Esophagus (tissue), 2 donors: ENCODE results near the gene OR2AE1. TPM values are rescaled to one million over a fixed set of nuclear protein-coding genes. Genes with fewer than 3 reads are reported as not detected.

Experiments used
- H3K27ac ChIP-seq, 2 donors: one replicate each; pipeline ENCODE4 v1.5.1; 2013; ENCODE audit warnings: low read depth in 2 of 2, mild to moderate bottlenecking in 2 of 2, inconsistent platforms in 1 of 2, low read length in 1 of 2, moderate library complexity in 1 of 2
- H3K27me3 ChIP-seq, 2 donors: one replicate each; pipeline ENCODE4 v1.6.1; 2013; ENCODE audit warnings: low read length in 2 of 2, control low read depth in 1 of 2, mild to moderate bottlenecking in 1 of 2; ENCODE audit not compliant: insufficient read depth in 2 of 2, control insufficient read depth in 1 of 2
- H3K36me3 ChIP-seq, 2 donors: one replicate each; pipeline ENCODE4 v1.6.1; 2013; ENCODE audit warnings: low read length in 1 of 2; ENCODE audit not compliant: control insufficient read depth in 2 of 2, insufficient read depth in 2 of 2
- H3K4me1 ChIP-seq, 2 donors: one replicate each; pipeline ENCODE4 v1.6.1; 2013; ENCODE audit warnings: low read length in 1 of 2; ENCODE audit not compliant: control insufficient read depth in 2 of 2, insufficient read depth in 2 of 2
- H3K4me3 ChIP-seq, 2 donors: one replicate each; pipeline ENCODE4 v1.5.1; 2013; ENCODE audit warnings: low read length in 2 of 2, mild to moderate bottlenecking in 2 of 2, low read depth in 1 of 2, moderate library complexity in 1 of 2
- H3K9me3 ChIP-seq, 2 donors: one replicate each; pipeline ENCODE4 v1.6.1; 2013; ENCODE audit warnings: mild to moderate bottlenecking in 2 of 2, low read depth in 1 of 2, low read length in 1 of 2, moderate library complexity in 1 of 2; ENCODE audit not compliant: control insufficient read depth in 2 of 2, insufficient read depth in 1 of 2
- WGBS, 2 donors: extraction: QIAGEN DNeasy Blood & Tissue Kit; methylation state at CpG; one replicate each; pipeline ENCODE4 v1.1.7; 2013; 5-methylcytosine and 5-hydroxymethylcytosine counted together
- polyA plus RNA-seq, 2 donors: library from polyadenylated mRNA; stranded (reverse); fragments of 200-250 nt; gene quantifications; one replicate each; pipeline ENCODE4 v1.2.3, GENCODE V29; 2013
- donor health status: healthy with polysubstance abuse.
- donor health status: Bipolar disorder and iron deficiency.

The OR2AE1 gene, protein sequence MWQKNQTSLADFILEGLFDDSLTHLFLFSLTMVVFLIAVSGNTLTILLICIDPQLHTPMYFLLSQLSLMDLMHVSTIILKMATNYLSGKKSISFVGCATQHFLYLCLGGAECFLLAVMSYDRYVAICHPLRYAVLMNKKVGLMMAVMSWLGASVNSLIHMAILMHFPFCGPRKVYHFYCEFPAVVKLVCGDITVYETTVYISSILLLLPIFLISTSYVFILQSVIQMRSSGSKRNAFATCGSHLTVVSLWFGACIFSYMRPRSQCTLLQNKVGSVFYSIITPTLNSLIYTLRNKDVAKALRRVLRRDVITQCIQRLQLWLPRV
- polyA plus RNA-seq: not detected

DNA sequence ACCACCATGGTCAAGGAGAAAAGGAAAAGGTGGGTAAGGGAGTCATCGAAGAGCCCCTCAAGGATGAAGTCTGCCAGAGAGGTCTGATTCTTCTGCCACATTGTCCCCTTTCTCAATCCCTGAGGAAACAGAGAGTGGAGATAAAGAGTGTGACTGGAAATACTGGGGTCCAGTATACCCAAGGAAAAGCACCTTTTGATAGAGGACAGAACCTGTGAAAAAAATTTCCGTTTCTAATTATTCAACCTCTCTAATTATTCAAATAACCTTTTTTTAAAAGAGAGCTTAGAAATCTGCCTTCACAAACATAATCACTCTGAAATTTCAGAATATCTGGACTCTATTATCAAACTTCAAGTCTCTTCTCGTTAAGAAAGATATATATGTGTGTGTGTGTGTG, at the start of gene OR2AE1:
TSS of gene OR2AE1 (minus strand) at position 101 of the 400 bp plus-strand sequence. CDS start at position 101, 0 bp downstream.
- Histone ChIP-seq H3K4me3 (no peak within 1 kb of the TSS), H3K4me1 (no peaks in the 10 kb centered on the region), H3K27ac (no peak within 1 kb of the TSS), H3K27me3 (no peaks in the 10 kb centered on the region), H3K36me3 (peaks cover 0 to 2% of the 10 kb centered on the region in 2 donors), H3K9me3 (no peaks in the 10 kb centered on the region)
- 83 to 87% methylated on average over 3 of the region's 3 CpGs for WGBS, 2 donors

GRCh38 chr7:99926321-99926720, 49.5 kb upstream of the OR2AE1 start:
- Histone ChIP-seq H3K27ac (no peak overlapping the region), H3K27me3 (no peaks in the 10 kb centered on the region), H3K4me3 (no peak overlapping the region), H3K4me1 (peaks cover 0 to 7% of the 10 kb centered on the region in 2 donors), H3K36me3 (no peaks in the 10 kb centered on the region), H3K9me3 (no peaks in the 10 kb centered on the region)

DNA sequence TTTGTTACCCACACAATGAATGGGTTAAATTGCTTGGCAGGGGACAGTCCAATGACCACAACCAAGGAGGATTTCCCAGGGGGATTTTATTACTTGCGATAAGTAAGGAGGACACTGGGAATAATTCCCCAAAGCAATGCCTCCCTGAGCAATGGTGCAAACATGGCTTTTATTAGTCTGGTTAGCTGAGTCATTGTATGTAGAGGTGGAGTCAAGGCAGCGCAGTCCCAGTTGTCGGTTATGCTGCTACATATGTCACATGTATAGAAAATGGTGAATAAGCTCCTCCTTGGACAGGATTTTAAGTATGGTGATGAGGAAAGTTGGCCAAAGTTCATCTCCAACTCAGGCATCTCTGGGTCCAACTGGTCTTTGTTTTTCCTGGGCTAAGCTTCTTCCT, 46.4 kb upstream of the OR2AE1 start:
- WGBS, 2 donors: 90 to 97% methylated on average over 3 of the region's 3 CpGs
- no peaks in the 10 kb centered on the region for H3K4me1 ChIP-seq

DNA sequence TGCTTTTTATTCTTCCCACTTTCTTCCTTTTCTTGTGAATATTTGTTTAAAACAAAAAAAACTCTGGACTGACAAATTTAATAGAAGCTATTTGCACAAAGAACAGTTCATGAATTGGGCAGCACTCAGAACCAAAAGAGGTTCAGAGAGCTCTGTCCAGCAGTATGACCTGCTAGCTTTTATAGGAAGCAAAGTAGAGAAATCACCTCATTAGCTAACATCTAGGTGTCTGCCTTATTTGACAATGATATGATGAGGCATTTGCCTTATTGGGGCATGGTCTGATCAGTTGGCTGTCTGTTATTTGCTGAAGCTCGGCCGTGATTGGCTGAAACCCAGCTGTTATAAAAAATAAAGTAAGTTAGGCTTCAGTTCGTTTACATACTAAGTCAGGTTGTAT, 43.3 kb upstream of the OR2AE1 start:
- no peaks in the 10 kb centered on the region for H3K36me3 ChIP-seq
- H3K4me3 ChIP-seq: peak overlapping the region in 1 of 2 donors; percentile 78
- no peak overlapping the region for H3K27ac ChIP-seq
- H3K27me3 ChIP-seq: no peaks in the 10 kb centered on the region
- H3K9me3 ChIP-seq: no peaks in the 10 kb centered on the region
- H3K4me1 ChIP-seq: no peaks in the 10 kb centered on the region
- WGBS, 2 donors: 57 to 74% methylated on average over 3 of the region's 3 CpGs

More for the DNA sequence above, 46.4 kb upstream of the OR2AE1 start:
- no peaks in the 10 kb centered on the region for H3K36me3 ChIP-seq
- H3K4me3 ChIP-seq: no peak overlapping the region
- H3K27ac ChIP-seq: no peak overlapping the region
- no peaks in the 10 kb centered on the region for H3K27me3 ChIP-seq
- no peaks in the 10 kb centered on the region for H3K9me3 ChIP-seq

DNA sequence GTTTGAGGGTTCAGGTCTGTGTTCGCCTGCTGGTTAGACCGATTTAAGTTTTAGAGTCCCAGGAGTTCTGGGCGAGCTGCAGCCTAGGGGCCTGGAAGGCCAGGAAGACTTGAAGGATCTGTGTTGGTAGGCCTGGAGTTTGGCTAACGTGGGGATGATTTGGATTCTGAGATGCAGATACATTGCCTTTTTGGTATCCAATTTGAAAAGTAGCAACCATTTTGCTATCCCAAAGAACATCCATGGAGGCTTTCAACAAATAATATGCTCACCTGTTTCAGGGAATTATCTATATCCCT, 42.9 kb upstream of the OR2AE1 start:
- no peaks in the 10 kb centered on the region for H3K9me3 ChIP-seq
- H3K27ac ChIP-seq: peak overlapping the region; percentile 92 to 94
- H3K27me3 ChIP-seq: no peaks in the 10 kb centered on the region
- H3K4me1 ChIP-seq: no peaks in the 10 kb centered on the region
- H3K36me3 ChIP-seq: no peaks in the 10 kb centered on the region
- H3K4me3 ChIP-seq: peak overlapping the region; percentile 78 to 92
- 28 to 36% methylated on average over 4 of the region's 4 CpGs for WGBS, 2 donors

- Histone ChIP-seq H3K27me3 (no peaks in the 10 kb centered on the region), H3K9me3 (no peaks in the 10 kb centered on the region), H3K4me3 (peak within 1 kb of the TSS; percentile 78 to 92), H3K36me3 (no peaks in the 10 kb centered on the region), H3K27ac (peak within 1 kb of the TSS; percentile 92 to 94), H3K4me1 (no peaks in the 10 kb centered on the region)
- 1 to 2% methylated on average over 81 of the region's 81 CpGs for WGBS, 2 donors
Measured at GRCh38 chr7:99918959-99919813, 42.4 kb upstream of the OR2AE1 start, which contains the start of gene TRIM4. Gene TRIM4, minus strand, starts transcription at chr7:99919530. Its CDS starts 129 bp downstream, at chr7:99919401.

DNA sequence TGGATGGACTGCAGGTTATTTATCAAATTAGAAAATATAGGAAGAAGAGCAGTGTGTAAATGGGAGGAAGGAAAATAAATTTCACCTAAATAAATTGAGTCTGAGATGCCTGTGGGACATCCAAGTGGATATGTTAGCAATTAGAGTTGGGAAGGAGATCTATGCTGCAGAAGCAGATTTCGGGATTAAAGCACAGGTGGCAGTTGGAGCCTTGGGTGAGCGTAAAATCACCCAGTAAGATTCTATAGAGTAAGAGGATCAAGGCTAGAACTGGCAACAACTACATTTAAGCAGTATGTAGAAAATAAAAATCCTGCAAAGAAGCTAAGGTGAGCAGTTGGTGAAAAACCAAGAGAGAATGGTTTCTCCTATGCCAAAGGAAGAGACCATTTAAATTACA, 34.1 kb upstream of the OR2AE1 start:
- Histone ChIP-seq H3K4me1 (no peaks in the 10 kb centered on the region), H3K36me3 (peaks cover 4 to 11% of the 10 kb centered on the region in 2 donors), H3K27me3 (no peaks in the 10 kb centered on the region), H3K9me3 (no peaks in the 10 kb centered on the region), H3K4me3 (no peak overlapping the region), H3K27ac (no peak overlapping the region)
- 93 to 98% methylated on average over 2 of the region's 2 CpGs for WGBS, 2 donors

- no peak overlapping the region for H3K4me3 ChIP-seq
- H3K36me3 ChIP-seq: peaks cover 19 to 25% of the 10 kb centered on the region in 2 donors
- 96 to 97% methylated on average over 10 of the region's 10 CpGs for WGBS, 2 donors
- H3K4me1 ChIP-seq: no peaks in the 10 kb centered on the region
- H3K9me3 ChIP-seq: peaks cover 0 to 4% of the 10 kb centered on the region in 2 donors
- no peaks in the 10 kb centered on the region for H3K27me3 ChIP-seq
- no peak overlapping the region for H3K27ac ChIP-seq
Measured at GRCh38 chr7:99901581-99901980, 24.7 kb upstream of the OR2AE1 start.

- no peaks in the 10 kb centered on the region for H3K27me3 ChIP-seq
- H3K4me3 ChIP-seq: no peak overlapping the region
- 89 to 91% methylated on average over 6 of the region's 6 CpGs for WGBS, 2 donors
- peaks cover 19 to 22% of the 10 kb centered on the region in 2 donors for H3K36me3 ChIP-seq
- no peak overlapping the region for H3K27ac ChIP-seq
- peaks cover 0 to 4% of the 10 kb centered on the region in 2 donors for H3K9me3 ChIP-seq
- no peaks in the 10 kb centered on the region for H3K4me1 ChIP-seq
Measured at GRCh38 chr7:99899830-99900519, 23.1 kb upstream of the OR2AE1 start.
